ENCODE results near the gene TPGS1.

TPGS1 gene

GRCh38 chr19:541699-542098, 34.4 kb downstream of the TPGS1 start:
- no peak for DNase-seq

GRCh38 chr19:542173-542866, 35.0 kb downstream of the TPGS1 start:
- no peak for DNase-seq

- peak; percentile 73 for DNase-seq
These were observed 36.8 kb downstream of the TPGS1 start, which contains the start of gene GZMM for GRCh38 chr19:543910-544608. Gene GZMM, plus strand, starts transcription at chr19:544053. Its CDS starts 19 bp downstream, at chr19:544072.

GRCh38 chr19:547117-547516, 39.8 kb downstream of the TPGS1 start:
- DNase-seq, result no peak

GRCh38 chr19:547836-548720, 40.8 kb downstream of the TPGS1 start:
- no peak for DNase-seq

GRCh38 chr19:548886-549830, 41.9 kb downstream of the TPGS1 start:
- DNase-seq, result no peak

- no peak for DNase-seq
These were observed 47.5 kb downstream of the TPGS1 start for GRCh38 chr19:554817-555216.

GRCh38 chr19:555474-555808, 48.1 kb downstream of the TPGS1 start:
- no peak for DNase-seq

- no peak for DNase-seq
These were observed 49.5 kb downstream of the TPGS1 start for GRCh38 chr19:556611-557382.

GRCh38 chr19:558770-559439, 51.6 kb downstream of the TPGS1 start:
- DNase-seq, result no peak

- DNase-seq, result no peak
These were observed 52.8 kb downstream of the TPGS1 start for GRCh38 chr19:560121-560520.

- no peak for DNase-seq
These were observed 59.1 kb downstream of the TPGS1 start for GRCh38 chr19:566403-566802.

- DNase-seq, result no peak
These were observed 59.5 kb downstream of the TPGS1 start for GRCh38 chr19:566844-567243.

GRCh38 chr19:567296-567900, 60.1 kb downstream of the TPGS1 start:
- no peak for DNase-seq
